GM21786 (cell line): ENCODE measurements around the gene MX2.
A peak's percentile ranks its signal among the peaks of the same experiment; 100 is the strongest.
"Not testable (repeated sequence)": the region's sequence is repeated elsewhere in the genome, so short reads cannot be mapped to it uniquely, and the experiment has no call there.

ENCODE experiments used
- ATAC-seq: cut with Tn5 transposase; IDR thresholded peaks from one replicate; pipeline ENCODE4 v1.9.1; 2021; ENCODE audit not compliant: unreplicated experiment

The MX2 gene

GRCh38 chr21:41410767-41411448, 49.1 kb downstream of the MX2 start:
- ATAC-seq, result no peak

- peak; percentile 50 for ATAC-seq
These were observed 49.7 kb downstream of the MX2 start for GRCh38 chr21:41411449-41412089.

GRCh38 chr21:41417505-41417904, 55.7 kb downstream of the MX2 start:
- ATAC-seq, result not testable (repeated sequence)

- no peak for ATAC-seq
These were observed 56.6 kb downstream of the MX2 start for GRCh38 chr21:41418393-41418792.

GRCh38 chr21:41418956-41419680, 57.3 kb downstream of the MX2 start:
- no peak for ATAC-seq

- ATAC-seq, result no peak
These were observed 58.4 kb downstream of the MX2 start for GRCh38 chr21:41419921-41420862.

- not testable (repeated sequence) for ATAC-seq
These were observed 59.2 kb downstream of the MX2 start for GRCh38 chr21:41420998-41421397.

GRCh38 chr21:41422546-41423304, 60.9 kb downstream of the MX2 start:
- ATAC-seq, result no peak

- ATAC-seq, result not testable (repeated sequence)
These were observed 61.4 kb downstream of the MX2 start for GRCh38 chr21:41423305-41423636.

- no peak for ATAC-seq
These were observed 63.7 kb downstream of the MX2 start for GRCh38 chr21:41425588-41425953.

GRCh38 chr21:41425954-41426675, 64.3 kb downstream of the MX2 start, which contains the start of gene MX1:
Gene MX1 (plus strand): TSS chr21:41426239. CDS start chr21:41432071, 5,832 bp downstream.
- peak; percentile 86 for ATAC-seq

- no peak for ATAC-seq
These were observed 65.0 kb downstream of the MX2 start for GRCh38 chr21:41426676-41427404.

- ATAC-seq, result no peak
These were observed 65.7 kb downstream of the MX2 start for GRCh38 chr21:41427556-41427955.

- no peak for ATAC-seq
These were observed 66.5 kb downstream of the MX2 start for GRCh38 chr21:41428311-41428710.

- no peak for ATAC-seq
These were observed 67.0 kb downstream of the MX2 start for GRCh38 chr21:41428847-41429246.

GRCh38 chr21:41429305-41429704, 67.5 kb downstream of the MX2 start:
- ATAC-seq, result no peak

GRCh38 chr21:41429925-41430491, 68.2 kb downstream of the MX2 start:
- no peak for ATAC-seq

- peak; percentile 90 for ATAC-seq
These were observed 70.1 kb downstream of the MX2 start for GRCh38 chr21:41431788-41432548.
